AG08395 (cell line): ENCODE results near the gene CDH23.

ENCODE experiments used
- DNase-seq: peaks from one replicate; pipeline ENCODE4 v3.0.0; 2012; ENCODE audit warnings: mixed read lengths, low spot score

CDH23 gene

DNA sequence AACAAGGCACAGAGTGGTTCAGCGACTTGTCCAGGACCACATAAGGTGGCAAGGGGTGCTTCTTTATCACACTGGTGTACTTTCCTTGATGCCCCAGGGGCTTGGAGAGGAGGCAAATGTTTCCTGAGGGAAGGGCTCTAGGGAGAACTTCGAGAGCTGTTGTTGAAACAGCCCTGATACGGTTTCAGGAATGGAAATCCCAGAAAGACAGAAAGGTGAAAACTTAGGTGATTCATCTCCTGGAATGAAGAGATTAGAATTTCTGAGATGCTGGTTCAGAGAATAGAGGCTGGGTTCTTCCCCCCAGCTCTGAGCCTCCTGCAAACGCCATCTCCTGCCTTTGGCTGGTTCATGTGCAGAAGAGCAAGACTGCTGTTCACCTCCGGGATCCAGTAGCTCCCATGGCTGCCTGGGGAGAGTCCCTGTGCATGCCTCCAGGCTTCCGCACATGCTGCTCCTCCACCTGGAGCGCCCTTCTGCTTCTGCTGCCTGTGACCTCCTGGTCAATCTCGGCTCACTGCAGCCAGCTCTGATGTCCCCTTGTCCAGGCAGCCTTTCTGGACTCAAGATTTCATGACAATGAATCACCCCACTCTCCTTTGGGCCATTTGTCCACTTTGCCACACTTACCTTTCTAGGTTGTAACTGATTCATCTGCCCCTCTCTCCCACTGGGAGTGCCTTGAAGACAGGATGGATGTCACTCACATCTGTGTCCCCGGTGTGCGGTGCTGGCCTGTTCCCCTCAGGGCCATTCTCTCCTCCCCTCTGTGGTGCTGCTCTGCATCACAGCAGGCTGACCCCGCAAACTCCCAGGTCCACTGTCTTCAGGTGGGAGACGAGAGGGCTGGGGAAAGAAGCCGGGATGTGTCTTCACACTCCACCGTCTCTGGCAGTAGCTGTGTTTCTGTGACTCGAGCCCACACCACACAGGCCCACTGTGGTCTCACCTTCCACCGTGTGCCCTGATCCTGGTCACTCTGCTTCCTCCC lies 3.6 kb upstream of the CDH23 start:
- DNase-seq, result no peak

GRCh38 chr10:71393841-71394475 lies 2.8 kb upstream of the CDH23 start:
- DNase-seq, result no peak

GRCh38 chr10:71394926-71395562 lies 1.7 kb upstream of the CDH23 start:
- DNase-seq, result no peak

GRCh38 chr10:71395621-71396020 lies 1.1 kb upstream of the CDH23 start:
- DNase-seq, result no peak

GRCh38 chr10:71396084-71396710 lies 523 bp upstream of the CDH23 start:
- no peak for DNase-seq

- no peak for DNase-seq
These were observed 834 bp downstream of the CDH23 start for GRCh38 chr10:71397296-71398212.

- DNase-seq, result no peak
These were observed 2.3 kb downstream of the CDH23 start for GRCh38 chr10:71398976-71399375.

DNA sequence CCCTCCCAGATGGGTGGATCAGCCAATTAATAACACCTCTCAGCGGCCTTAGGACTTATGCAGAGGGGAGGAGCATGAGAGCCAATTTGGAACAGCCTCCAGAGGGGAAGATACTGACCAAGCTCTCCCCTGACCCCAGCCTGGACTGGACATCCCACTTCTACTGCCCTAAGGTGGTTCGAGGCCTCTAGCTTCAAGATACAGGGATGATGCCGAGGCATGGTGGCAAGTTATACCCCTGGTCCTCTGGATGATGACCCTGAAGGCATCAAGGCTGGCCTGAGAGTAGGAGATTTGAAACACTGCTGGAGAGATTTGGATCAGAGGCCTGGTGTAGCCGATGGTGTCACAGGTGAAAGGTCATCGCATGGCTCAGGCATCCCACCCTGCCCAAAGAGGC lies 3.2 kb downstream of the CDH23 start:
- no peak for DNase-seq

DNA sequence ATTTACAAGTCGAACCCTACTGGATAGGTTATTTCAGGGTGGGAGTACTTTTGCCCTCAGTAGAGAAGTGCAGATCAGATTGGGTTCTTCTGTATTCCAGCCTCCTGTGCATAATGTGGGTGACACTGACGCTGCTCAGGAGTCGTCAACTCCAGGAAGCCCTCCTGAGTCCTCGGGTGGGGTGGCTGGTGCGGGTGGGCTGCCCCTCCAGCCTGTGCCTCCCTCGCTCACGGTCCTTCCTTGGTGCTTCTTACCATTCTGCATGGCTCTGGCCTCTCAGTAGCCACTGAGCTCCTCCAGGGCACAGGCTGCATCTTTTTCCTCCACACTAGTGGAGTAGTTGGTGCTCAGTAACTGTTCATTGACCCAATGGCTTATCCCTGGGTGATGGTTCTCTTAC lies 4.3 kb downstream of the CDH23 start:
- DNase-seq, result no peak

GRCh38 chr10:71402005-71402404 lies 5.3 kb downstream of the CDH23 start:
- no peak for DNase-seq

DNA sequence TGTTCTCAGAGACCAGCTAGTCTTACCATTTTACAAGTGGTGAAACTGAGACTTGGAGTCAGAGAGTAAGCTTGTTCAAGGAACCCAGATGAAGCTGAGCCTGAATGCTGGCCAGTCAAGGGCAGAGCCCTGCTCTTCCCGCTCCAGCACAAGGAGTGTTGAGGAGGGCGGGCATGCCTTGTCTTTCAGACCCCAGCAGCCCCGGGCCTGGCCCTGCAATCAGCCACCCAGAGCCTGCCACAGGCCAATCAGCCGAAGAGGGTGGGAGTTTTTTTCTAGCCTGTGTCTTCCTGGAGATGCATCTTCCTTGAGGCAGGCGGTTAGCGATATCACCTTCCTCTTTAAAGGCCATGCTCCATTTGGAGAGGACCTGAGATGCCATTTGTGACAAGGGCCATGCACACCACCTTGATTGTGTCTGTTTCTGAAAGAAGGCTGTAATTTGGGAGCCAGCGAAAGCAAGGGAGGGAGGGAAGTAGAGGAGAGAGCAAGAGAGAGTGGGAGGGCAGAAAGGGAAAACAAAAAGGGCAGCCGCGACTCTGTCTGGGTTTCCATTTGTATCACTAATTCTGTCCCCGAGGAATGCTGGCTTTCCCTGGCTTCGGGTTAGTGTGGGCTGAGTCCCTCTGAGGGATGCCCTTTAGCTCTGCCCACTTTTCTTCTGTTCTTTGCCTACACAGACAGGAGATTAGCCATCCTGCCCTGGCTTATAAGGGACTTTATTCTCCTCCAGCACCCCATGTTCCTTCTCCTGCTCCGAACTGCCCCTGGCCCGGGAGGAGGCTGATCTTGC lies 8.0 kb downstream of the CDH23 start:
- DNase-seq, result no peak

GRCh38 chr10:71406878-71407277 lies 10.2 kb downstream of the CDH23 start:
- DNase-seq, result no peak

- no peak for DNase-seq
These were observed 11.9 kb downstream of the CDH23 start for GRCh38 chr10:71408436-71409225.

- DNase-seq, result no peak
These were observed 12.9 kb downstream of the CDH23 start for GRCh38 chr10:71409516-71410104.

DNA sequence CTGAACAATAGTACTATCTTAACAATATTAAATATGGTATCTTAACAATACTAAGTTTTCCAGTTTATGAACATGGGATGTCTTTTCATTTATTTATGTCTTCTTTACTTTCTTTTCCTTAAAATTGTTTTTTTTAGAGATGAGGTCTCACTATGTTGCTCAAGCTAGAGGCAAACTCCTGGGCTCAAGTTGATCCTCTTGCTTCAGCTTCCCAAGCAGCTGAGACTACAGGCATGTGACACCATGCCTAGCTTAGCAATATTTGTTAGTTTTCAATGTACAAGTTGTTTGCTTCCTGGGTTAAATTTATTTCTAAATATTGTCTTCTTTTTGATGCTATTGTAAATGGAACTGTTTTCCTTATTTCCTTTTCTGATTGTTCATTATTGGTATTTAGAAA lies 16.9 kb downstream of the CDH23 start:
- DNase-seq, result no peak

GRCh38 chr10:71414359-71414758 lies 17.6 kb downstream of the CDH23 start:
- no peak for DNase-seq

DNA sequence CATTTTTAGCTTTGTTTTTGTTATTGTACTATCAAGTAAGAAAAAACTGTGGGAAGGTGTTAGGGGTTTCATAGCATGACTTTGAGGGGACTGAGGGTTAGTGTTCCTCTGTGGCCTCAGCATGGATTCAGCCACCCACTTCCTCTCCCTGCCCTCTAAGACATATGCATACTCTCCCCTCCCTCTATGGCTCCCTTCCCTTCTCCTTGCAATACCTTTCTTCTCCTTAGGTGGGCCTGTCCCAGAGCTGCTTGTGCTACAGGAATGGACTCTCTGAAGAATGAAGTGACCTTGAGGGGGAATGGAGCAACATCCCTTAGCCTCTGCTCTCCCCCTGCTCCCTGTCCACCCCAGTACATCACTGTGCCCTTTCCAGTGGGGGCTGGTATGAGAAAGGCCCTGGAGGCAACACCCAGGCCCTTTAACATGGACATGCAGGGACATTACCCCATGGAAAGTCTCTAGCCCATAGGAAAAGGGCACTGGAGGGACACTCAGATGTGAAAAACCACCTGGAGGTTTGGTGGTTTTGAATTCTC lies 22.4 kb downstream of the CDH23 start:
- no peak for DNase-seq

DNA sequence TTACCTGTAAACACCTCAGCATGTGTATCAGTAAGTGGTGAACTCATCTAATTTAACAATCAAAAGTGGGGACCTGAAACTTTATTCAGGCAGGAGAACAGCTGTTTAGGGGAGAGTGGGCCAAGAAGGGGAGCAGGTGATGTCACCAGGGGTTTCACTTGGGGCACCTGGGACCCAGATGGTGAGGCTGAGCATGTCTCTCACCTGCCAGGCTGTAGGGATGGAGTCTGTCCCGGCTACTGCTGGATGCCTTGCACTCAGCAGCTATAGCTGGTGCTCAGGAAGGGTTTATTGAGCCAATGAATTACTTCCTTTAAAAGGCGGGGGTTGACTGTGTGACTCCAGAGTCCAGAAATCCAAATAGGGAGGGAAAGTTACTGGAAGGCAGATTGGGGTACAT lies 23.0 kb downstream of the CDH23 start:
- no peak for DNase-seq

DNA sequence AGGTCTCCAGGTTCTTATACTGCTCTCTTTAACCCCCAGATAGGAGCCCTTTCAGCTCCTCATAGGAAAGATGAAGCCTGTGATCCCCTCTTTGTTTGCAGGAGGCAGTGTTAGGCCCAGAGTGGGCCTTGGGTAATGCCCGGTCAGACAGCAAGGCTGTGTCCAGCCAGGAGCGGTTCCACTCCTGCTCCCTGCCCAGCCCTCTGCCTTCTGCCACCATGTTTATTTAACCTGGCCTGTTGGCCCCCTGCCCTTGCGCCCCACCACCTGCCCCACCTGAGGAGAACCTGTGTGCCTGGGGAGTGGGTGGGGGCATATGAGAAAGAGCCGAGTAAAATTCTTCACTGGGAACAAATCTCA lies 24.3 kb downstream of the CDH23 start:
- no peak for DNase-seq
